Stimulated activated naive B cell treated with anti-CD40 and anti-IgM and Interleukin-4, amounts not matched to agents 10 μg/mL and 1 μg/mL and 100 μg/mL, for 72 hours (primary cell): ENCODE results near the gene PDLIM4.

ENCODE experiments used
- ATAC-seq, 2 donors: fragments of 150-1000 bp; cut with Tn5 transposase; replicated peaks; 2 replicates each; pipeline ENCODE4 v1.10.0; 2021; ENCODE audit warnings: moderate library complexity in 1 of 2
- DNase-seq: peaks from one replicate; pipeline ENCODE4 v3.0.0; 2021
- H3K27ac Mint-ChIP-seq: one replicate; pipeline ENCODE4 v1.8.0; 2022; ENCODE audit warnings: mild to moderate bottlenecking, mixed read lengths
- H3K27me3 Mint-ChIP-seq, 2 donors: one replicate each; pipeline ENCODE4 v1.8.0; 2022; ENCODE audit warnings: mixed read lengths in 2 of 2
- H3K36me3 Mint-ChIP-seq, 2 donors: one replicate each; pipeline ENCODE4 v1.8.0; 2022; ENCODE audit warnings: mixed read lengths in 2 of 2, mild to moderate bottlenecking in 1 of 2
- H3K4me1 Mint-ChIP-seq, 2 donors: one replicate each; pipeline ENCODE4 v1.8.0; 2022; ENCODE audit warnings: mixed read lengths in 2 of 2, mild to moderate bottlenecking in 1 of 2
- H3K4me3 Mint-ChIP-seq, 2 donors: one replicate each; pipeline ENCODE4 v1.8.0; 2022; ENCODE audit warnings: mild to moderate bottlenecking in 2 of 2, mixed read lengths in 2 of 2, moderate library complexity in 1 of 2
- H3K9me3 Mint-ChIP-seq, 2 donors: one replicate each; pipeline ENCODE4 v1.8.0; 2022; ENCODE audit warnings: mixed read lengths in 2 of 2, mild to moderate bottlenecking in 1 of 2

The PDLIM4 gene

DNA sequence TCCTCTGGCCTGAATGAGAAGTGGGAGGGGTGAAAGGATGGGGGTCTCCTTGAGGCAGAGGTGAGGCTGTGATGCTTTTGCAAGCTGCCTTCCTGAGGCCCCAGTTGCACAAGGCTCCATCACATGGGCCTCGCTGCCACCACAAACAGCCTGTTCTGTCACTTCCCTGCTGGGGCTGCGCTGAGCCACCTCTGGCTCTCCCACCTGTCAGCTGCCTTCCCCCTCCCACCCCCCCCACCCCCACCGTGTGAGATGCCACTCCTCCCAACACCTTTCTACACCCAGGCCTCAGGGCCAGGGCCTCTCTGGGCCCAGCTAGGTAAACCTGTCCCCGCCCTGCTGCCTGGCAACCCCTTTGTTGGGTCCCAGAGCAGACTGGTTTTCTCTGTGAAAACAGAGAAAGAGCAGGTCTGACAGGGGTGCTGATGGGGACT is 4.5 kb upstream of the PDLIM4 start:
- peaks cover 22 to 33% of the 10 kb centered on the region in 2 donors for H3K27me3 Mint-ChIP-seq
- no peaks in the 10 kb centered on the region for H3K36me3 Mint-ChIP-seq
- H3K4me1 Mint-ChIP-seq: peaks cover 0 to 4% of the 10 kb centered on the region in 2 donors
- no peak overlapping the region for H3K27ac Mint-ChIP-seq
- ATAC-seq: no peak
- no peak overlapping the region for H3K4me3 Mint-ChIP-seq
- H3K9me3 Mint-ChIP-seq: no peaks in the 10 kb centered on the region
- DNase-seq: no peak

DNA sequence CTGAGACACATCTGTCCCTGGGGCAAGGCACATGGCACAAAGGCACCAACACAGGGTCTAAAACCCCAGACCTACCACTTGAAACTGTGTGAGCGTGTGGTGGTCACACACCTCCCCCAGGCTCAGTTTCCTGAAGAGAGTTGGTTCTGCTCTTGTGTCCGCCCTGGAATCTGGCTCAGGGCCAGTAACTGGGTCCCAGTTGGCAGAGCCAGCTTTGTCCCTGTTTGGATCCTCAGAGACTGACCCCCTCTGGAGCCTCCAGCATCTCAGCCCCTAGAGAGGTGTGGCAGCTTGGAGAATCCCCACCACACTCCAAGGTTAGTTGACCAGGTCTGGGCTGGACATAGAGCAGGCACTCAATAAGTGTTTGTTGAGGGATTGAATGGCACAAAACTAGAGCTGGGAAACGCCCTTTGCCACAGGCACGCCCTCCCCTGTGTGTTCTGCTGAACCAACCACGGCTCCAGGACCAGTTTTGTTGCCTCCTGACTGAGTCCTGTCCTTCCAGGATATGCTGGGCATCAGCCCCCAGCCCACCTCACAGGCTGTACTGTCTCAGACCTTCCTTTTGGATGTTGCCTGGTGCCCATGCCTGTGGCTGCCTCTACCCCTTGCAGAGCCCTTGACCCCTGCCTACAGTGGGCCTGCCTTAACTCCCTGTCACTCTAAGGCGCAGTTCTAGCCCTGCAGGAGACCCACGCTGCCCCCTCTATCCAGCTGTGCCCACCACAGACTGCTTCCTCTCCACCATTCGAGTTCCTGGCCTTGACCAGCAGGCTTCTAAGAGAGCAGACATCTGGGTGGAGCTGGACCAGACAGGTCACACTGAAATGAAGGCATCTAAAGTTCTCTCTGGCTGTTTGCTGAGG is 3.8 kb upstream of the PDLIM4 start:
- no peak for DNase-seq
- H3K36me3 Mint-ChIP-seq: no peaks in the 10 kb centered on the region
- H3K9me3 Mint-ChIP-seq: no peaks in the 10 kb centered on the region

DNA sequence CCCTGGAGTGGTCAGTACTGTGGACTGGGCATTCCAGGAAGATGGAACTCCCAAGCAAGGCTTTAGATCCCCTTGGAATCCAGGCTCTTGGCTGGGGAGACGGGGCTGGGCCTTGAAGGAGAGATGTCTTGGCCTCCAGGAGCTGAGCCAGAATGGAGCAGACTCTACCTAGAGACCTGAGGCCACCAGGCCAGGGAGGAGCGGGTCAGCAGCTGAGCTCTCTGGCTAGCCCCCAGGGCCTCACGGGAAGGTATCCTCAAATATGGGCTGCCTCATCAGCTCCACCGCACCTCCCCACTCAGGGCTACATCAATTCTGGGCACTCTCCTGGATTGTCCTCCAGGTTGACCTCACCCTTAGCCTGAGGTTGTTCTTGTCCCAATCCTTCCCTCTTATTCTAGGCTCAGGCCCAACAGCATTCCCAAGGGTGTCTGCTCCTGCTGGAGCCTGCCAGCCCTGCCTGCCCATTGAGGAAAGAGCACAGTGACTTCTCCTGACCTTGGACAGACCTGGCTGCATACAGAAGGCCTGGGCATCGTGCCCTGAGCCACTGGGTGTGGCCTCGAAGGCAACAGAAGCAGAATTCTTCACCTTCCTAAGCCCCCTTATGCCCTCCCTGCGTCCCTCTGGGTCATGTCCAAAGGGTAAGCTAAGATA is 3.0 kb upstream of the PDLIM4 start:
- Mint-ChIP-seq H3K4me3 (no peak overlapping the region), H3K27me3 (peaks cover 36 to 37% of the 10 kb centered on the region in 2 donors), H3K9me3 (no peaks in the 10 kb centered on the region), H3K36me3 (no peaks in the 10 kb centered on the region), H3K27ac (no peak overlapping the region), H3K4me1 (peaks cover 0 to 4% of the 10 kb centered on the region in 2 donors)
- no peak for ATAC-seq
- no peak for DNase-seq

More for the DNA sequence above, 3.8 kb upstream of the PDLIM4 start:
- Mint-ChIP-seq H3K4me3 (no peak overlapping the region), H3K27ac (no peak overlapping the region), H3K27me3 (peaks cover 29 to 37% of the 10 kb centered on the region in 2 donors), H3K4me1 (peaks cover 0 to 4% of the 10 kb centered on the region in 2 donors)
- ATAC-seq: no peak

DNA sequence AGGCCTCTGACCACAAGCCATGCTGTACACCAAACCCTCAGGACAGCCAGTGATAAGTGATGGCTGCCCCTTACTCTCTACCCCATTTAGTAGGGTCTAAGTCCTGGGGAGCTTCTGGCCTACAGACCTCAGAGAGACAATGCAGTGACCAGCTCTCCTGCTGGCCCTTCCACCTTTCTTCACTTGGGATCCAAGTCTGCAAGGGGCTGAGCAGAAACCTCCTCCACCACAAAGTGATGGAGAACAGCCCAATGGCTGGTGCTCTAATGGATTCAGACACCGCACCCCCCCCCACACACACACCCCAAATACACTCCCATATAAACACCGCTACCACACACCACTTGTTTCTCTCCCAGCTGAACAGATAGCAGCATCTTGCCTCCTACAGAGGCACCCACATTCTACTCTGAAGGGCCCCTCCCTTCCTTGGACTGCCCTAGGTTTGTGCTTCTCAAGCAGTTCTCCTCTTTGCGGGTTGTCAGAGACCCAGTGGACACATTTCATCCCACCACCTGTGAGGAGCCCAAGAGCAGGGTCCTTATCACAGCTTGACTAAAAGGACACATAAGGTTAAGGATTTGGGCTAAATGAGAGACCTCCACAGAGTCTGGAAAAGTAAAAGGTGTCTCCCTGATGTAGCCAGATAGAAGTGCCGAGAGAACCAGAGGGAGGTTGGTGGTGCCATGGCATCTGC is 1.3 kb upstream of the PDLIM4 start:
- ATAC-seq (no peak), DNase-seq (no peak)
- Mint-ChIP-seq H3K36me3 (no peaks in the 10 kb centered on the region), H3K4me1 (peaks cover 7 to 21% of the 10 kb centered on the region in 2 donors), H3K9me3 (no peaks in the 10 kb centered on the region), H3K27me3 (peaks cover 32 to 36% of the 10 kb centered on the region in 2 donors), H3K4me3 (peak overlapping the region in 1 of 2 donors; percentile 26), H3K27ac (peak overlapping the region; percentile 4)

DNA sequence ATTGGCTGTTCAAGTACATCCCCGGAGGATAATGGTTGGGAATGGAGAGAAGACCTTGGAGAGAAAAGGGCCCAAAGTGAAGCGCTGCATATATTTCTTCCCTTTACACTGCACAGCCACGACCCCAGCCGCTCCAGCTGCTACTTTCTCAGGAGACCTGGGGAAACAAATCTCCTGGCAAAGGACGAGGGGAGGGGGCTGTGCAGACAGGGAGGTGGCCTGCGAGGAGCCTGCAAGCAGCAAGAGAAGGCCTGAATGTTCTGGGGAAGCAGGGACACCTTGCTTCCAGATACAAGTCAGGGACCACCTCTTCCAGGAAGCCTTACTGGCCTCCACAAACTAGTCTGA is 739 bp upstream of the PDLIM4 start:
- H3K27me3 Mint-ChIP-seq: peaks cover 32 to 36% of the 10 kb centered on the region in 2 donors
- H3K4me1 Mint-ChIP-seq: peaks cover 7 to 21% of the 10 kb centered on the region in 2 donors
- ATAC-seq (no peak), DNase-seq (no peak)
- peak overlapping the region; percentile 4 for H3K27ac Mint-ChIP-seq
- H3K36me3 Mint-ChIP-seq: no peaks in the 10 kb centered on the region
- H3K4me3 Mint-ChIP-seq: peak overlapping the region in 1 of 2 donors; percentile 26
- H3K9me3 Mint-ChIP-seq: no peaks in the 10 kb centered on the region

DNA sequence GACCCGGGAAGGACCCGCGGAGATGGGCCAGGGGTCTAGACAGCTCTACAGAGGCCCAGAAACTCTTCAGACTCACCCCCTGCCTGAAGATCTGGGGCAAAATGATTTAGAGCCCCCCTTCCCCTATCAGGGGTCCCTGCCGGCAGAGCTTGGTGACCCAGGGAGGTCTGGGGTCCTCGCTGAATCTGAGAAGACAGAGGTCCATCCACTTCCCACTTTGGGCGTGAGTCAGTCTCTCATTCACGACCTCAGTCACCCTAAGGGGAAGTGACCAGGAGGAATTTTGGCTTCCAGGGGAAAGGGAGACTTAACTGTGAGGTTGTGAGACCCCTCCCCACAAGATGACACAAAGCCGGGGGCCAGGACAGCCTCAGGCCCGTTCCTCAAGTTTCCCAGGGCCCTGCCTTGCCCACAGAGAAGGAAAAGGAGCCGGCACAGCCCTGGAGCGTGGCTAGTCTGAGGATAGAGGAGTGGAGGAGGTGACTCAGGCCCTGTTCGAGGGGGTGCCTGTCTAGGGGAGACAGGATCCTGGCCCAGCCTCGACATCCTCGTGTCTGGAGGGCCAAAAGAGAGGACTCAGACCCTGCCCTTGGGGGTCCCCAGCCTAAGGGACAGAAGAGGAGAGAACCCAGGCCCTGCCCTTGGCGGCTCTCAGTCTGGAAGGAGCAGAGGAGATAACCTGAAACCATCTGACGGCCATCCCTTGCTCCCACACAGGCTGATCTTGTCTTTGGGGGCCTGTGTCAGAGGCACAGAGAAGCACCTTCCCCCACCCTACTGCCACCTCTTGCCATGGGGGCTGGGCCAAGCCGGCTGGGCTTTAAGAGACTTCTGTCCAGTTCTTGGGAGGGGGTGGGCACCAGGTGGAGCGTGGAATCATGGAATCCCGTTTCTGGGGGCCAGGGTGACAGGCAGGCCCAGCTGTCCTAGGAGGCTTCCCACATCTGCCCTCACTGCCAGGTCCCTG is 889 bp downstream of the PDLIM4 start:
- Mint-ChIP-seq H3K27ac (no peak overlapping the region), H3K36me3 (no peaks in the 10 kb centered on the region), H3K9me3 (no peaks in the 10 kb centered on the region), H3K27me3 (peaks cover 32 to 36% of the 10 kb centered on the region in 2 donors), H3K4me1 (peaks cover 11 to 23% of the 10 kb centered on the region in 2 donors), H3K4me3 (peak overlapping the region in 1 of 2 donors; percentile 41)
- ATAC-seq (no peak), DNase-seq (no peak)

DNA sequence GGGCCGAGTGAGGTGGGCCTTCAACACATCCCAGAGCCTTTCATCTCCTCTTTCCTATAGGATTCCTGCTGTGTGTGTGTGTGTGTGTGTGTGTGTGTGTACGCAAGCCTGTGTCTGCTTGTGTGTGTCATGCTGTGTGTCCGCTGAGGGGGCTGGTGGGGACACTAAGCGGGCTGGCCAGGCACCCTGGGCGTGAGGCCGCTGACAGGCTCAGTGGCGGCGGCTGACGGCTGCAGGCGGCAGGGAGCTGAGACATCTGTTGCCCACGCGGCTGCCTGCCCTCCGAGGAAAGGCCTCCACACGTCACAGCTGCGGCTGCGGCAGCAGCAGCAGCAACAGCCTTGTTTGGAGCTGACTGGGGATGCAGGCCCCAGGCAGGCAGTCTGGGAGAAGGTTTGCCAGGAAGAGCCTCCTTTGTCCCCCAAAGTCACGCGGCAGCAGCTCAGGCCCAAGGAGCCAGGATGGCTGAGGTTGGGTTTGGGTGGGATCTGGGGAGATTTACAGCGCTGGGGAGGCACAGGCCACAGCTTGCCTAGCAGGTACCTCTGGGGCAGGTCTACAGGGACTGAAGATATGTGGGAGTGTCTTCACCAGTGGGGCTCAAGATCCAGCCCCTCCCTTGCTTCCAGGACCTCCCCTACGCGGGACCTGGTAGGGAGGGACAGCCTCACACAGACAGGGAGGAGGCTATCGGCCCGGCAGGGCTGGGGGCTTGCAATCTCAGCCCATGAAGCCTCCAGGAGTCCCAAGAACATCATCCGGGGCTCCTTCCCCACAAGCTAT is 1.8 kb downstream of the PDLIM4 start:
- H3K27ac Mint-ChIP-seq: no peak overlapping the region
- no peaks in the 10 kb centered on the region for H3K36me3 Mint-ChIP-seq
- ATAC-seq: no peak
- DNase-seq: no peak
- no peaks in the 10 kb centered on the region for H3K9me3 Mint-ChIP-seq
- H3K4me3 Mint-ChIP-seq: no peak overlapping the region
- peaks cover 27 to 36% of the 10 kb centered on the region in 2 donors for H3K27me3 Mint-ChIP-seq
- peaks cover 13 to 27% of the 10 kb centered on the region in 2 donors for H3K4me1 Mint-ChIP-seq

DNA sequence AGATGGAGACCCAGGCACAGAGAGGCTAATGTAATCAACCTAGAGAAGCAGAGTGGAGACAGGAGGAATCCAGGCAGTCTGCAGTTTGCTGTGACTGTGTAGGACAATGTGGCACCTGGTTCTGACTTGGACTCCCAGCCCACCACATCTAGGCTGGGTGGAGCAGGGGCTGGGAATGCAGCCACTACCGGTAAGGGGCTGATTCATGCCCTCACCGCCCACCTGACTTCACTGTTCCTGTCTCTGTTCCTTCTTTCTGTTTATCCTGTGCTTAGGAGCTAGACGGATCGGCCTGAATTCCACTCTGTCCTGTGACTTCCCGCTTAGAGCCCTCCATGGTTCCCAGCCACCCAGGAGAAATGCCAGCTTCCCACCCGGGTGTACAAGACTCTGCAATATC is 2.6 kb downstream of the PDLIM4 start:
- no peaks in the 10 kb centered on the region for H3K9me3 Mint-ChIP-seq
- H3K27me3 Mint-ChIP-seq: peaks cover 26 to 36% of the 10 kb centered on the region in 2 donors
- no peaks in the 10 kb centered on the region for H3K36me3 Mint-ChIP-seq
- H3K4me3 Mint-ChIP-seq: no peak overlapping the region
- no peak overlapping the region for H3K27ac Mint-ChIP-seq
- peaks cover 15 to 32% of the 10 kb centered on the region in 2 donors for H3K4me1 Mint-ChIP-seq
- DNase-seq: no peak
- ATAC-seq: peak in 1 of 2 donors; percentile 13

DNA sequence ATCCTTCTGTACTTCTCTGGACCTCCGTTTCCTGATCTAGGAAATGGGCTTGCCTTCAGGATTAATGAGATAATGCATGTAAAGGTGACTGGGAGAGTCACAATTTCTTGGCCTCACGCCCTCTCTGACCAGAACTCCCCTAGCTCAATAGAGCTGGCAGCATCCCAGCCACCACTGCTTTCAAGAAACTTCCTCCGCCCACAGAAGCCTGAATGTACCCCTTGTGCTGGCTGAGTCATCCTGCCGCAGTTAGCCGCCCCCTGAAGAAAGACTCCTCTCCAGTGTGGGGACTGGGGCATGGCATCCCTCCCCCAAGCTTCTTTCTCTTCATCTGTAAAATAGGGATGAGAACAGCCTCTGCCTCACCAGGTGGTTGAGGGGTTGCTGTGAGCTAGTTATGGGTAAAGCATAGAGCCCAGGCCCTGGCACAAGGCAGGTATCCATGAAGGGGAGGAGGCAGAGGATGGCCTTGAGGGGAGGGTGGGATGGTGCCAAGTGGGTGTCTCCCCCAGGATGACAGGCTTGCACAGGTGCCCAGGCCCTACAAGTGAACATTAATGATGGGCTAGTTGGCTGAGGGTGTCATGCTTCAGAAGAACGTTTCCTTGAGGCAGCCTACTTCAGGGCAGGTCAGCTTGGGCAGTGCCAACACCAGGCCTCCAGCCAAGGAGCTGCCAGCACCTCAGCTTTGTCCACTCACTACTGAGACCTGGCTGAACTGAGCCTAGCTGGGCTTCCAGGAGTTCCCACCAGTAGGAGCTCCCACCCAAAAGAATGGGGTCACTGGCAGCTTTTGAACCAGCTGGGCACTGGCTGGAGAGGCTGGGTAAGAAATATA is 3.4 kb downstream of the PDLIM4 start:
- H3K27me3 Mint-ChIP-seq: peaks cover 18 to 32% of the 10 kb centered on the region in 2 donors
- H3K4me1 Mint-ChIP-seq: peaks cover 15 to 32% of the 10 kb centered on the region in 2 donors
- H3K9me3 Mint-ChIP-seq: no peaks in the 10 kb centered on the region
- DNase-seq (peak; percentile 23), ATAC-seq (peak; percentile 60 to 67)
- H3K27ac Mint-ChIP-seq: no peak overlapping the region
- no peaks in the 10 kb centered on the region for H3K36me3 Mint-ChIP-seq
- H3K4me3 Mint-ChIP-seq: no peak overlapping the region

DNA sequence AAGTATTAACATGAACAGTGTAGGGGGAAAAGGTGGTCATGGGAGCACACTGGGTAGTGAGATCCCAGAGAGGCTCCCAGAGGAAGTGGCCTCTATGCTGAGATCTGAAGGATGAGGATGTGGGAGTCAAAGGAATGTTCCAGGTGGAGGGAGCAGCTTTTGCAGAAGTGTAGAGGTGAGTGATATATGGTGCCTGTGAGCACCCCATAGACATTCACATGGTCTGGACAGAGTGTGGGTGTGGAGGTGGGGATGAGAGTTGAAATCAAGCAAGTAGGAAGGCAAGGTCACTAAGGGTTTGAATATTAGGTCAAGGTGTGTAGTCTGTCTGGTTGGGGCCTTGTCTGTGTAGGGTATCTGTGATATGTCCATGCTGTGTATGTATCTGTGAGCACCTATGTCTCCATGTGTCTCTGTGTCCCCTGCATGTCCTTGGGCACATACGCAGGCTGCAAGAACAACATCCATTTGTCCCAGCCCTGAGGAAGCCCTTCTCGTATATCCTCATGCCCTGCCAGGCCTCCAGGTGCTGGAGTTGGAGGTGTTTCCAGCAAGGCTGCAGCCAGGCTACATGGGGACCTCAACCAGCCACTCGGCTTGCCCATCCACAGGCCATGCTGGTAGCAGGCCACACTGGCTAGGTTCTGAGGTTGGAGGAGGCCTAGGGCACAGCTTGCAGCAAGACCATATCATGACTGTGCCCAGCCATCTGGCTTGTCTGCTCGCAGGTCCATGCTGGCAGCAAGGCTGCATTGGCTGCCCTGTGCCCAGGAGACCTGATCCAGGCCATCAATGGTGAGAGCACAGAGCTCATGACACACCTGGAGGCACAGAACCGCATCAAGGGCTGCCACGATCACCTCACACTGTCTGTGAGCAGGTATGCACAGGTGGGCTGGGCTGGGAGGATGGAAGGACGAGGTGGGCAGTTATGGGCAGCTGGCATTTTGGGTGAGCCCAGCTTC is 4.7 kb downstream of the PDLIM4 start:
- Mint-ChIP-seq H3K4me1 (peaks cover 15 to 31% of the 10 kb centered on the region in 2 donors), H3K27me3 (peaks cover 7 to 20% of the 10 kb centered on the region in 2 donors), H3K36me3 (no peaks in the 10 kb centered on the region), H3K27ac (no peak overlapping the region), H3K4me3 (no peak overlapping the region), H3K9me3 (no peaks in the 10 kb centered on the region)
- ATAC-seq: no peak
- no peak for DNase-seq

DNA sequence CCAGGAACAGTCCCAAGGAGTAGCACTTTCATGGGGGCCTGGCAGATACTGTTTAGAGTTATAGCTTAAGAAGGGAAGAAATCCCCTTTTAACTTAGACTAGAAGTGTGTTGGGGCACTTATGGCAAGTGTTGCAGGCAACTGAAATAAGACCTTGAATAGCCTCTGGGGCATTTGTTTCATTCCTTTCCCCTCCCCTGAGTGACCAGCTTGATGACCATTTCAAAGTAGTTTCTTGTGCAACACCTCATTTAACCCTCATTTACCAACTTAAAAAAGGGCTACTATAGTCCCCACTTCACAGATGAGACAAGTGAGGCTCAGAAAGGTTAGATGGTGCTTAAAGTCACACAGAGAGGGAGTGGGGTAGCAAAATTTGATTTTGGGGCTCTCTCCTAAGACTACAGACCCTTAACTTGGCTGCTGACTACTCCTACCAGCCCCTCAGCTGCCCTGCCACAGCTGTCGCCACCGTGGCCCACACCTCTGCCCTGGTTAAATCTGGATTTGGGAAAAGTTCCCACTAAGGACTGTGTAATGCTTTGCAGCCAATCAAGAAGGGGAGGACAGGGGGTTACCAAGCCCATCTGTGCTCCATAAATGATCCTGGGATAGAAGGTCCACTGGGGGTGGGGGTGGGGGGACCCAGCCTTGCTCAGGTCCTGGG is 5.5 kb downstream of the PDLIM4 start:
- DNase-seq: no peak
- Mint-ChIP-seq H3K36me3 (no peaks in the 10 kb centered on the region), H3K9me3 (no peaks in the 10 kb centered on the region), H3K27ac (no peak overlapping the region), H3K27me3 (peaks cover 4 to 14% of the 10 kb centered on the region in 2 donors), H3K4me3 (no peak overlapping the region), H3K4me1 (peaks cover 21 to 38% of the 10 kb centered on the region in 2 donors)
- ATAC-seq: no peak
